CD4-positive, CD25-positive, alpha-beta regulatory T cell (primary cell): ENCODE data around the gene DIP2B. TPM values are rescaled to one million over a fixed set of nuclear protein-coding genes. Genes with fewer than 3 reads are reported as not detected.

Experiments used
- ATAC-seq, 2 donors: fragments of 150-1000 bp; cut with Tn5 transposase; one replicate each; pipeline ENCODE4 v1.10.0; 2021; ENCODE audit warnings: low read depth in 2 of 2, moderate number of reproducible peaks in 2 of 2, moderate library complexity in 1 of 2
- DNase-seq, 3 donors: peaks; one replicate each; pipeline versions ENCODE4 v3.0.0 to v3.0.0-alpha.2; 2012 to 2022; ENCODE audit warnings: mixed read lengths in 1 of 3
- H3K27ac ChIP-seq: one replicate; pipeline ENCODE4 v1.7.0; 2013; ENCODE audit warnings: mild to moderate bottlenecking, low read length; ENCODE audit not compliant: insufficient read depth, poor library complexity, severe bottlenecking
- H3K27me3 ChIP-seq: one replicate; pipeline ENCODE4 v1.7.0; 2013; ENCODE audit warnings: low read length; ENCODE audit not compliant: control insufficient read depth, insufficient read depth
- H3K36me3 ChIP-seq: one replicate; pipeline ENCODE4 v1.7.0; 2013; ENCODE audit warnings: mild to moderate bottlenecking, low read length, moderate library complexity; ENCODE audit not compliant: control insufficient read depth, insufficient read depth
- H3K4me1 ChIP-seq: 2 replicates; pipeline ENCODE4 v1.7.0; 2013; ENCODE audit warnings: mild to moderate bottlenecking, low read length; ENCODE audit not compliant: insufficient read depth, control insufficient read depth, poor library complexity, severe bottlenecking
- H3K4me3 ChIP-seq: one replicate; pipeline ENCODE4 v1.7.0; 2013; ENCODE audit warnings: low read depth, mild to moderate bottlenecking, low read length, moderate library complexity
- H3K9me3 ChIP-seq, 2 experiments: 1 replicate in 1 of 2; 2 replicates in 1 of 2; pipeline ENCODE4 v1.7.0; 2013; ENCODE audit warnings: low read length in 2 of 2, mild to moderate bottlenecking in 1 of 2, moderate library complexity in 1 of 2; ENCODE audit not compliant: control insufficient read depth in 2 of 2
- H3K27ac Mint-ChIP-seq, 3 donors: one replicate each; pipeline ENCODE4 v1.8.0; 2020 to 2022; ENCODE audit warnings: mild to moderate bottlenecking in 3 of 3, mixed read lengths in 3 of 3, moderate library complexity in 2 of 3
- H3K27me3 Mint-ChIP-seq: one replicate; pipeline ENCODE4 v1.8.0; 2022; ENCODE audit warnings: mild to moderate bottlenecking, mixed read lengths
- H3K36me3 Mint-ChIP-seq: one replicate; pipeline ENCODE4 v1.8.0; 2020; ENCODE audit warnings: mixed read lengths
- H3K4me1 Mint-ChIP-seq, 4 donors: one replicate each; pipeline ENCODE4 v1.8.0; 2020 to 2022; ENCODE audit warnings: mixed read lengths in 4 of 4, mild to moderate bottlenecking in 1 of 4
- H3K4me3 Mint-ChIP-seq, 4 donors: one replicate each; pipeline ENCODE4 v1.8.0; 2020 to 2022; ENCODE audit warnings: mild to moderate bottlenecking in 4 of 4, mixed read lengths in 4 of 4, moderate library complexity in 3 of 4
- H3K9me3 Mint-ChIP-seq, 7 donors: one replicate each; pipeline ENCODE4 v1.8.0; 2020 to 2022; ENCODE audit warnings: mixed read lengths in 7 of 7, mild to moderate bottlenecking in 3 of 7, moderate library complexity in 2 of 7
- polyA plus RNA-seq, 4 donors: library from polyadenylated mRNA; unstranded; fragments of 300-500 nt; fragmentation: Illumina TruSeq; gene quantifications; one replicate each; pipeline ENCODE4 v1.2.3, GENCODE V29; 2021
- total RNA-seq: library from RNA; stranded (reverse); gene quantifications from one replicate; pipeline ENCODE4 v1.2.3, GENCODE V29; 2022

The DIP2B gene
- total and polyA plus RNA-seq, 5 donors from 2014 or later, result 12.2 to 47.5 (median 15.2) TPM

GRCh38 chr12:50739611-50740010, 234.8 kb downstream of the DIP2B start:
- no peak for ATAC-seq
- H3K36me3 ChIP-seq, result peaks cover 82% of the 10 kb centered on the region

GRCh38 chr12:50740307-50740706, 235.5 kb downstream of the DIP2B start:
- H3K9me3 ChIP-seq, result no peaks in the 10 kb centered on the region
- peaks cover 0 to 6% (median 3%) of the 10 kb centered on the region in 4 donors for H3K4me1 Mint-ChIP-seq
- ATAC-seq, result no peak
- DNase-seq, result peak in 1 of 3 donors; percentile 16
- no peak overlapping the region for H3K4me3 Mint-ChIP-seq
- H3K4me3 ChIP-seq, result no peak overlapping the region
- peaks cover 61% of the 10 kb centered on the region for H3K36me3 Mint-ChIP-seq
- no peaks in the 10 kb centered on the region for H3K9me3 Mint-ChIP-seq
- no peaks in the 10 kb centered on the region for H3K4me1 ChIP-seq
- no peaks in the 10 kb centered on the region for H3K27me3 Mint-ChIP-seq
- H3K27ac ChIP-seq, result no peak overlapping the region
- H3K36me3 ChIP-seq, result peaks cover 86% of the 10 kb centered on the region
- H3K27me3 ChIP-seq, result no peaks in the 10 kb centered on the region
- H3K27ac Mint-ChIP-seq, result no peak overlapping the region

More at GRCh38 chr12:50739611-50740010, 234.8 kb downstream of the DIP2B start:
- no peak overlapping the region for H3K4me3 Mint-ChIP-seq
- no peaks in the 10 kb centered on the region for H3K9me3 Mint-ChIP-seq
- no peak for DNase-seq
- H3K27ac ChIP-seq, result no peak overlapping the region
- H3K4me3 ChIP-seq, result no peak overlapping the region
- H3K27me3 Mint-ChIP-seq, result no peaks in the 10 kb centered on the region
- no peaks in the 10 kb centered on the region for H3K9me3 ChIP-seq
- H3K4me1 ChIP-seq, result no peaks in the 10 kb centered on the region
- peaks cover 0 to 7% (median 3%) of the 10 kb centered on the region in 4 donors for H3K4me1 Mint-ChIP-seq
- H3K36me3 Mint-ChIP-seq, result peaks cover 67% of the 10 kb centered on the region
- H3K27me3 ChIP-seq, result no peaks in the 10 kb centered on the region
- H3K27ac Mint-ChIP-seq, result no peak overlapping the region

GRCh38 chr12:50742776-50743175, 238.0 kb downstream of the DIP2B start:
- no peaks in the 10 kb centered on the region for H3K9me3 ChIP-seq
- H3K27ac Mint-ChIP-seq, result no peak overlapping the region
- H3K36me3 Mint-ChIP-seq, result peaks cover 51% of the 10 kb centered on the region
- no peaks in the 10 kb centered on the region for H3K9me3 Mint-ChIP-seq
- H3K4me1 Mint-ChIP-seq, result peaks cover 0 to 6% (median 4%) of the 10 kb centered on the region in 4 donors
- H3K4me3 ChIP-seq, result no peak overlapping the region
- H3K27me3 ChIP-seq, result no peaks in the 10 kb centered on the region
- no peaks in the 10 kb centered on the region for H3K4me1 ChIP-seq
- ATAC-seq, result no peak
- H3K36me3 ChIP-seq, result peaks cover 87% of the 10 kb centered on the region
- H3K27me3 Mint-ChIP-seq, result no peaks in the 10 kb centered on the region
- no peak overlapping the region for H3K4me3 Mint-ChIP-seq
- DNase-seq, result no peak
- no peak overlapping the region for H3K27ac ChIP-seq

GRCh38 chr12:50745861-50746260, 241.1 kb downstream of the DIP2B start:
- no peaks in the 10 kb centered on the region for H3K4me1 ChIP-seq
- H3K4me3 Mint-ChIP-seq, result no peak overlapping the region
- DNase-seq (no peak), ATAC-seq (no peak)
- H3K4me3 ChIP-seq, result no peak overlapping the region
- H3K27ac Mint-ChIP-seq, result no peak overlapping the region
- no peaks in the 10 kb centered on the region for H3K9me3 Mint-ChIP-seq
- H3K4me1 Mint-ChIP-seq, result peaks cover 0 to 16% (median 2%) of the 10 kb centered on the region in 4 donors
- H3K27ac ChIP-seq, result no peak overlapping the region
- no peaks in the 10 kb centered on the region for H3K9me3 ChIP-seq
- peaks cover 37% of the 10 kb centered on the region for H3K36me3 Mint-ChIP-seq
- H3K36me3 ChIP-seq, result peaks cover 61% of the 10 kb centered on the region
- H3K27me3 Mint-ChIP-seq, result no peaks in the 10 kb centered on the region
- no peaks in the 10 kb centered on the region for H3K27me3 ChIP-seq

- H3K36me3 Mint-ChIP-seq, result peaks cover 31% of the 10 kb centered on the region
- H3K27ac ChIP-seq, result no peak overlapping the region
- H3K9me3 ChIP-seq, result no peaks in the 10 kb centered on the region
- no peaks in the 10 kb centered on the region for H3K4me1 ChIP-seq
- H3K4me1 Mint-ChIP-seq, result peaks cover 0 to 14% (median 3%) of the 10 kb centered on the region in 4 donors
- peaks cover 55% of the 10 kb centered on the region for H3K36me3 ChIP-seq
- DNase-seq (no peak), ATAC-seq (no peak)
- H3K27me3 Mint-ChIP-seq, result no peaks in the 10 kb centered on the region
- no peak overlapping the region for H3K4me3 Mint-ChIP-seq
- H3K27me3 ChIP-seq, result no peaks in the 10 kb centered on the region
- peaks cover 0 to 3% (median 0%) of the 10 kb centered on the region in 7 donors for H3K9me3 Mint-ChIP-seq
- H3K27ac Mint-ChIP-seq, result no peak overlapping the region
- no peak overlapping the region for H3K4me3 ChIP-seq
Measured at GRCh38 chr12:50746431-50746830, 241.6 kb downstream of the DIP2B start.

- Histone ChIP-seq H3K4me1 (no peaks in the 10 kb centered on the region), H3K36me3 (peaks cover 43% of the 10 kb centered on the region)
- H3K27ac Mint-ChIP-seq, result peak overlapping the region in 1 of 3 donors; percentile 11
Measured at GRCh38 chr12:50747817-50748216, 243.0 kb downstream of the DIP2B start.

GRCh38 chr12:50749459-50749882, 244.7 kb downstream of the DIP2B start:
- ATAC-seq, result no peak
- peaks cover 29% of the 10 kb centered on the region for H3K36me3 ChIP-seq
- no peak for DNase-seq
- Mint-ChIP-seq H3K4me1 (peaks cover 0 to 14% (median 3%) of the 10 kb centered on the region in 4 donors), H3K27me3 (no peaks in the 10 kb centered on the region), H3K4me3 (no peak overlapping the region), H3K9me3 (peaks cover 0 to 3% (median 0%) of the 10 kb centered on the region in 7 donors), H3K27ac (no peak overlapping the region), H3K36me3 (peaks cover 18% of the 10 kb centered on the region)
- no peaks in the 10 kb centered on the region for H3K4me1 ChIP-seq
- H3K9me3 ChIP-seq, result no peaks in the 10 kb centered on the region
- no peak overlapping the region for H3K4me3 ChIP-seq
- no peaks in the 10 kb centered on the region for H3K27me3 ChIP-seq
- no peak overlapping the region for H3K27ac ChIP-seq

More at GRCh38 chr12:50747817-50748216, 243.0 kb downstream of the DIP2B start:
- Mint-ChIP-seq H3K36me3 (peaks cover 25% of the 10 kb centered on the region), H3K4me1 (peaks cover 0 to 14% (median 3%) of the 10 kb centered on the region in 4 donors), H3K27me3 (no peaks in the 10 kb centered on the region), H3K4me3 (no peak overlapping the region), H3K9me3 (peaks cover 0 to 3% (median 0%) of the 10 kb centered on the region in 7 donors)
- no peak for DNase-seq
- Histone ChIP-seq H3K9me3 (no peaks in the 10 kb centered on the region), H3K4me3 (no peak overlapping the region), H3K27me3 (no peaks in the 10 kb centered on the region), H3K27ac (no peak overlapping the region)
- ATAC-seq, result no peak

GRCh38 chr12:50750366-50750765, 245.6 kb downstream of the DIP2B start:
- H3K4me1 ChIP-seq, result no peaks in the 10 kb centered on the region
- peaks cover 16% of the 10 kb centered on the region for H3K36me3 Mint-ChIP-seq
- DNase-seq (no peak), ATAC-seq (no peak)
- no peaks in the 10 kb centered on the region for H3K9me3 ChIP-seq
- peaks cover 0 to 3% (median 0%) of the 10 kb centered on the region in 7 donors for H3K9me3 Mint-ChIP-seq
- no peaks in the 10 kb centered on the region for H3K27me3 ChIP-seq
- no peak overlapping the region for H3K4me3 ChIP-seq
- H3K27me3 Mint-ChIP-seq, result no peaks in the 10 kb centered on the region
- H3K27ac ChIP-seq, result no peak overlapping the region
- peak overlapping the region in 1 of 3 donors; percentile 72 for H3K27ac Mint-ChIP-seq
- peaks cover 20% of the 10 kb centered on the region for H3K36me3 ChIP-seq
- no peak overlapping the region for H3K4me3 Mint-ChIP-seq
- H3K4me1 Mint-ChIP-seq, result peaks cover 0 to 14% (median 3%) of the 10 kb centered on the region in 4 donors
